RPMI8226 (cell line): Measurements from ENCODE around the gene NELL1.

Experiments used
- DNase-seq: peaks from one replicate; pipeline ENCODE4 v3.0.0-alpha.2; 2015

Gene NELL1

DNA sequence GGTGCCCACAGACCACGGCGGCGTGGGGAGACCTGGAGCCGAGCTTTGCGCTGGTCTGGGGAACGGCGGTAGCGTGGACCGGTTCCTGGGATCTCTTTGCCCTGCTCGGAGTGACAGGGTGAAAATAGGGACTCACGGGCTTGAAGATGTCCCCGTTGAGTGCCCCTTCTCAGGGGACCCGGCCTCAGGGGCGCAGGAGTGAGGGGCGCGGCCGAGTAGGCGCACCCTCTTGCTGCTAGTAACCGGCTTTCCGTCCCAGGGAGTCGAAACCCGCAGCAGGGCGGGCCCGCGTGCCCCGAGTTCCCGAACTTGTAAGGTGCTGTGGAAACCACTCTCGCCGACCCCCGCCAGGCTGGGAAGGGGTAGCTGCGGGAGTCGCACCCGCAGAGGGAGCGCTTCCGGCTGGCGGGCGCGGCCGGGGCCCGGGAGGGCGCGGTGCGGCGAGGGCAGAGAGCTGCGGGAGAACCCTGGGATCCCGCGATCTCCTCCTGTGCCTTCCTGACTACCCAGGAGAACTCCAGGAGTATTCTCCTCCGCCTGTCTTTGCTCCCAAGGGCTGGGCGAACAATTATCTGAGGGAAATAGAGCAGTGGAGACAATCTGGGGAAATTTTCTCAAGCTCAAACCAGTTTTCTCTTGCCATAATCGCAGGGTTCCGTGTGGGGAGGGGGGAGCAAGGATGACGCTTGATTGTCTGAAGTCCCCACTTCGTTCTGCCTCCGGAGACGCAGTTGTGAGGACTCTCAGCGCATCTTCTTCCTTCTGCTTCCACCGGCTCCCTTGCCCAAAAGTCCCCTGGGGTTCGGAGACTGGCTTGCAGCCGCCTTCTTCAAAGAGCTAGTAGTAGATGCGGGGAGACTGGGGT lies 666 bp downstream of the NELL1 start:
- no peak for DNase-seq

DNA sequence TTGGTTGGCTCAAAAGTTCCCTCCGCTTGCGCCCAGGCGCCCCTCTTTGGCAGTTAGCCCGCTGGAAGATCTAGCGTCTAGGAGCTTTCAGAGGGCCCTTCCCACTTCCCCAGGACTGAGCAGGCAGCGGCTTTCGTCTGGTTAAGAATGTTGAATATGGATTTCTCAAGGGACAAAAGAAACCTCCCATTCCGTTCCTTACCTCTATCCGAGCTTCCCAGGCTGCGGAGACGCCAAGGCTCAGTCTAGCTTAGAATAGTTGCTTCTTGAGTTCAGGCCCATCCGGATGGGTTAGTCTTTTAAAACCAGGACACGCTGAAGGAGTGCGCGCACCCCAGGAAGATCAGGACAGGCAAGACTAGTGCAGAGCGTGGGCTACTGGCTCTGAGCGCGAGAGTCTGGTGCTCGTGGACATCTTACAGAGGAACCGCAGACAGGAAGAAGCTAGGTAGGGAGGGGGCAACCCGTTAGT lies 1.6 kb downstream of the NELL1 start:
- DNase-seq: no peak

DNA sequence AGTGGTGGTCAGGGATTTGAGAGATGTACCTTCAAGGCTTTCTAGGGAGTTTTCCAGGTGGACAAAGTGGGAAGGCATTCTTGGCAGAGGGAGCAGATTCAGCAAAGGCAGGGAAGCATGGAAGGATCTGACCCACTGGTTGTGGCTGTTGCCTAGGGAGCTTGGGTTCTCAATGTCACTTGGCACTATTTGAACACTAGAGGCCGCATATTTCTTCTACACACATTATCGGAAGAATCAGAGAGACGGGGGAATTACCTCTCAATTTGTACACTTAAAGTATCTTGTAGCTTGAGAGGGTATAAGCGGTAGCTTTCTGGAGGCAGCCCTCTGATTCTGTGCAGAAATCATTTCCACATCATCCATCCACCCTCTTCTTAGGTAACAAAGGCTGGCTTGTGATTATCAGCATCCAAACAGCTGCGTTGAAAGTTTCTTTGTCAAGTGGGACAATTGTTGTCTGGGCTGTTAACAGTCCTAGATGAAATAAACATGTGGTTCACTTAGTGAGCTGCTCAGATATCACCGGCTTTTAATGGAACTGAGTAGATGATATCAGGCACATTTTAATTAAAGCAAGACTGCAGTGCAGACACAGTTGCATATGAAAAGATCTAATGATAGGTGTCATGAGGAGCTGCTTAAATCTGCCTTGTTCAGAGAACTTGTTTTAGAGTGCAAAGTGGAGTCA lies 2.6 kb downstream of the NELL1 start:
- peak; percentile 21 for DNase-seq

DNA sequence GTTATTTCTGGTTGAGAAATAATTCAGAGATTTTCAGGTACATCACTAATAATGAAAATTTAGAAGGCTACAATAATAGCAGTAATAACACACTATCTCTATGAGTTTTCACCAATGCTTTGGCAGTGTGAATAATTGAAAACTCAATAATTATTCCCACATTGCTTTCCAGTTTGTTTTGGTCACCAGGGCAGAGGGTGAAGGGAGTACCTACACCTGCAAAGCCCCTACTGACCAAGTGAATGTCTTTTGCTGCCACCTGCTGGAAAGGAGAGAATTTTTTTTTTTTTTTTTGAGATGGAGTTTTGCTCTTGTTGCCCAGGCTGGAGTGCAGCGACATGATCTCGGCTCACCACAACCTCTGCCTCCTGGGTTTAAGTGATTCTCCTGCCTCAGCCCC lies 3.2 kb downstream of the NELL1 start:
- DNase-seq: peak; percentile 5

DNA sequence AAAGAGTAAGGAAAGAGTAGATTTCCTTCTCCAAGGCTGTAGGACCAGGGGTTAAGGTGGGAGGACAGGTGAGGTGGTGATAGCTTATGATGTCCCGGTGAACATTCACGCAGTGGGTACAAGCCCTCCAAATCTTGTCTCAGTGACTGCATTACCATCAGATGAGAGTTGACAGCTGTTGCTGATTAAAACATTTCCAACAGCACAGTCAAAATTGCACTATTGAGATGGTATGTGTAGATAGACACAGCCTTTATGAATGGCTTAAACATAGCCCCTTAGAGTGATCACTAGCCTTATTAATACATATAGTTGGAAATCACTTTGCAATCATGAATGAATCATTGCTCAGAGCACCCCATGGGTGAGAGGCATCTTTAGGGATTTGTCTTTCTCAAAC lies 7.3 kb downstream of the NELL1 start:
- DNase-seq: no peak

DNA sequence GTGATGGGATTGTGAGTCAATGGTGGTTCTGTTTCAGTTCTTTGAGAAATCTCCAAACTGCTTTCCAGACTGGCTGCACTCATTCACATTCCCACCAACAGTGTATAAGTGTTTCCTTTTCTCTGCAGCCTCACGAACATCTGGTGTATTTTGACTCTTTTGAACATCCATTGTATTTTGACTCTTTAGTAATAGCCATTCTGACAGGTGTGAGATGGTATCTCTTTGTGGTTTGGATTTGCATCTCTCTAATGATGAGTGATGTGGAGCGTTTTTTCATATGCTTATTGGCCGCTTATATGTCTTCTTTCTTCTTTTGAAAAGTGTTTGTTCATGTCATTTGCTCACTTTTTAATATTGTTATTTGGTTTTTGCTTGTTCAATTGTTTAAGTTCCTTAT lies 19.4 kb downstream of the NELL1 start:
- no peak for DNase-seq

DNA sequence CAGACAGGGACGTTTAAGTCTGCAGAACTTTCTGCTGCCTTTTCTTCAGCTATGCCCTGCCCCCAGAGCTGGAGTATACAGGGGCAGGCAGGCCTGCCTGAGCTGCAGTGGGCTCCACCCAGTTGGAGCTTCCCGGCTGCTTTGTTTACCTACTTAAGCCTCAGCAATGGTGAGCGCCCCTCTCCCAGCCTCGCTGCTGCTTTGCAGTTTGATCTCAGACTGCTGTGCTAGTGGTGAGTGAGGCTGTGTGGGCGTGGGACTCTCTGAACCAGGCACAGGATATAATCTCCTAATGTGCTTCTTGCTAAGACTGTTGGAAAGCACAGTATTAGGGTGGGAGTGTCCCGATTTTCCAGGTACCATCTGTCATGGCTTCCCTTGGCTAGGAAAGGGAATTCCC lies 38.5 kb downstream of the NELL1 start:
- no peak for DNase-seq

DNA sequence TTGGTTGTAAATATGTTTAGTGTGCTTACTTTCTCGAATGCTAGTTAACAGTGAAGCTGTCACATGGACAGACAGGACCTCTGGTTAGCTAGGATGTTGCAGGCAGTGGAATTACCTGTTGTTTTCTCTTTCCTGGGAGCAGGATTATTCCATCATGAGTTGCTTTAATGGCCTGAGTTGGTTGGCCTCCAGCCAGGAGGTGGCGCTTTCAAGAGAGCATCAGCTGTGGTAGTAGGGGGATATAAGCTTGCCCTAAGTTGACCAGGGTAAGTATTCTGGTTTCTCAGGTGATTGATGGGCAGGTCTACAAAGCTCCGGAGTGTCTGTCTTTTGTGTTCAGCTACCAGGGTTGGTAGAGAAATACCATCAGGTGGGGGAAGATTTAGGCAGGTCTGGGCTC lies 43.5 kb downstream of the NELL1 start:
- no peak for DNase-seq

DNA sequence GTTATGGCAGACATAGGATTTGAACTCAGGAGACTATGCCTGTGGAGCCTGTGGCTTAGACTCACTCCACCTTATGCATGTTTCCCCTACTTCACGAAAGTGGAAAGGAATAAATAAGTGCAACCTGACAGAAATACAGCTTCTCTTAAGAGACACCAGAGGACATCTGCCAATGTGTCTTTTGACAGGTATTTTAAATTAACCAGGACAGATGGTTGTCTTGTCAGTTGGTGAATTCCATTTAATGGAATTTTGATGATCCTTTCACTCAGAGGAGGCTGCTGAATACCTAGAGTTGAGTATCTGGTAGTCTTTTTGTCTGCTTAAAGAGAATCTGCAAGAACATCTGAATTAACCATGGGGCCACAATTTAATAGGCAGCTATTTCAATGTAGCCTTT lies 46.1 kb downstream of the NELL1 start:
- DNase-seq: no peak

DNA sequence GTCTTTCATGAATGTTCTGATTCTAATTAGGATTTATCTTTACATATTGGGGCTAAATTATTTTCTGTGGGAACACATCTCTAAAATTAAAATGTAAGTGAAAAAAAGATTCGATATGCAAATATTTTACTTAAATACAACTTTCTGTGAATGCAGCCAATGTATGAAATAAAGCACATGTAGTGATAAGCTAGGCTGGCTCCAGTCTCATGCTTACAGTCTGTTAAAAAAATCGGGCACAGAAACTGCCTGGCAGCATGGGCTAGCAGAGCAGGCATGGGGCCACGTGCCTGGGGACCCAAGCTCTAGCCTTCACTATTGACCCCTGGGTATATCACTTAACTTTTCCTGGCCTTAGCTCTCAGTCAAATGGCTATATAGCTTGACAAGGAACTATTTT lies 46.5 kb downstream of the NELL1 start:
- no peak for DNase-seq

DNA sequence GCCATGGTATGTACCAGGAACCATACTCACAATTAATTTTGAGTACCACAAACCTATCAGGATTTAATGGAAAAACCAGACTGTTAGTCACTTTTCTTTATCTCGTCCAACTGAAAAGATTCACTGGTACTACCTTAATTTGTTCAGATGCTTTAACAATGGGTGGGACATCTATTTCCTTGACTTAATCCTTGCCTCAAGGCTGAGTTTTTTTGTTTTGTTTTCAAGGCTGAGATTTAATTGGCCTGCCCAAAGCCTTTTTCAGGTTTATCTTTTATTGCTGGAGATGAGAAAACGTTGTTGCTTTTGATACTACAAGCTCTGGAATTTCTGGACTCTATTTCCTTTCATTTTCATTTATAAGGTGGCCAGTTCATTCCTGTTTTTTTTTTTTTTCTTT lies 50.4 kb downstream of the NELL1 start:
- DNase-seq: no peak

DNA sequence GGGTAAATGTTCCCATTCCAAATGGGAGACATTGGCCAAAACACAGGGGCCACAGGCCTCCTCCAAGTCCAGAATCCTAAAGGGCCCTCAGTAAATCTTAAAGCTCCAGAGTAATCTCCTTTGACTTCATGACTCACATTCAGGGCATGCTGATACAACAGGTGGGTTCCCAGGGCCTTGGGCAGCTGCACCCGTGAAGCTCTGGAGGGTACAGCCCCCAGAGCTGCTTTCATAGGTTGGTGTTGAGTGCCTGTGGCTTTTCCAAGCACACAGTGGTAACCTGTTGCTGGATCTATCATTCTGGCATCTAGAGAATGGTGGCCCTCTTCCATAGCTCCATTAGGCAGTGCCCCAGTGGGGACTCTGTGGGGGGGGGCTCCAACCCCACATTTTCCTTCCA lies 54.0 kb downstream of the NELL1 start:
- DNase-seq: no peak

DNA sequence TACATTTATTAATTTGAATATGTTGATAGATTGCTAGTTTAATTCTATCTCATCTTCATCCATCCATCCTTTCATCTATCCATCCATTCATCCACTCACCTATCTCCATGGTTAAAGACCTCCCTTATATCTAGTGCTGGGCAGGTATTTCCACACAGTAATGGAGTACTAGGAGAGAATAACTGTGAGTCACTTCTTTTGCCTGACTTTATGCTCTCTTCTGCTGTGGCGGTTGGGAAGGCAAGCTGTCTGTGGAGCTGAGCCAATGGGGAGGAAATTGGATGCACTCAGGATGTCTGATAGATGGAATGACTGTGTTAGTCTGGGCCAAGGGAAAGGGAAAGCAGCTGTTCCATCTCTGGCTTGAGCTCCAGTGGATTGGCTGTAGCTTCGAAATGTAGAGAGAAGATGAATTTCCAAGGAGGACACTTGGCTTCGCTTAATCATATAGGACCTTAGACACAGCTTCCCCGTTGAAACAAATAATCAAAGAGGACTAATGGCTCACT lies 60.3 kb downstream of the NELL1 start:
- no peak for DNase-seq

DNA sequence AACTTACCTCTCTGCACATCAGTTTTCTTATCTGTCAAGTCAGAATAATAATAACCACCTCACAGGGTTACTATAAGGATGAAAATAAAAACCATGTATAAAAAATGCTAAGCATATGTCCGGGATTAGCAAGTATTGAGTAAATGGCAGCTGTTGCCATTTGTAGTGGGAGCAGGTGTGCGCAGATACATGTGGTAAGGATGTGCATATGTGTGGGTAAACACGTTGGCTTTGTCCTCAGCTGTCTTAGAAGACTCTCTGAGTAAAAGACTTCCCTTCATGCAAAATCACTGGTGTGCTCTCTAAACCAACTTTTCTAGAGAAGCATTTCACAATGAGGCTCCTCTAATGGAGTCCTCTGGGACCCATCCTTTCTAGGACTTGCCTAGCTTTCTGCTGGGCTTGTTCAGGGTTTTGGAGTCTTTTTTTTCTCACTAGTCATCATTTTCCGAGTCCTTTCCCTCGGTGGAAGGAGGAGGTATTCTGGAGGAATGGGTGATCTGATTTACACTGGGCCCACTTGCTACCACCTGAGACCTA lies 62.4 kb downstream of the NELL1 start:
- no peak for DNase-seq

DNA sequence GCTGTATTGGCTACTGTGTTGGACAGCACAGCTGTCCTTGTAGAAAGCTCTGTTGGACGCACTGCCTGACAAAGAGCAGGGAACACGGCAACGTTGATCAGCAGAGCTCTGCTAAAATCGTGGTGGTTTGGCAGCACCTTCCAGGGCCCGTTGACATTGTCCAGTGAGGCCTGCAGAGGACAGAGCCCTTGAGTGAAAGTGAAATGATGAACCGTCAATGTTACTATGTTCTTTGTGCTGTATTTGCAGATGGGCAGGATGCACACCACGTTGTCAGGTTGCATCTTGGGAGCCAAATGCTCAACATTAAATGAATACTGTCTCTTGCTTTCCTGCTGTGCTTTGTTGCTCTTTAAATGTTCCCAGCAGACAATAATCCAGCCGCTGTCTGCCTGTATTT lies 69.7 kb downstream of the NELL1 start:
- no peak for DNase-seq

DNA sequence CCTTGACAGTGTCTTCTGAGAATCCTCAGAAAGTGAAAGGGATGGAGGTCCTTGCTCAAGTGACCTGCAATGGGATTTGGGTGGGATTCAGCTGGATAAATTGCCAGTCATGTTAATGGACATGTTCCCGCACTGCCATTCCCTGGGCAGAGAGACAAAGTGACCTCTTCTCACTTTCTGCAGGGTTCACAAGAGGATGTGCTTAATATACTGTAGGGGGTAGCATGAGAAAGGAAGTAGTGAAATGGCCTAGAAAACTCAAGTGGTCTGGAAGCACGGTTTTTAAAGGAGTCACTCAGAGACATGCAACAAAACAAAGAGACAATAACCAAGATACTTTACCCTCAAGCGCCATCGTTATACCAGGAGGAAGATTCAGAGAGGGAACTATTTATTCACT lies 70.2 kb downstream of the NELL1 start:
- DNase-seq: no peak

DNA sequence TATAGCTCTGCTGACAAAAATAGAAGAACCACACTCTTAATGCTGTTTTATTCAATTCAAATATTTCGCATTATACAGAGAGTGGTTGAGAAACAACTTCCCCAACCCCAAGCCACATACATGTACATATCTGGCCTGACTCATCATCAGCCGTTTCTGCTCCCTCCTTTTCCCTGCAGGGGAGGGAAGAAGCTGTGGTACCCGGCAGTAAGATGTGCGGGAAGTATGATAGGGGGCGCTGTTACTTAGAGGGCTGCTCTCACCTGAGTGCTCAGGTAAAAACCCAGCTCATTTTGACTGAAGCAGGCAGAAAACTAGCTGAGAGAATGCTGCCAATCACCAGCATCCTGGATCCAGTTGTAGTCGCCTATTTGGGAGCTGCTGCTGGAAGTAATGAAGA lies 85.5 kb downstream of the NELL1 start:
- DNase-seq: peak; percentile 27

DNA sequence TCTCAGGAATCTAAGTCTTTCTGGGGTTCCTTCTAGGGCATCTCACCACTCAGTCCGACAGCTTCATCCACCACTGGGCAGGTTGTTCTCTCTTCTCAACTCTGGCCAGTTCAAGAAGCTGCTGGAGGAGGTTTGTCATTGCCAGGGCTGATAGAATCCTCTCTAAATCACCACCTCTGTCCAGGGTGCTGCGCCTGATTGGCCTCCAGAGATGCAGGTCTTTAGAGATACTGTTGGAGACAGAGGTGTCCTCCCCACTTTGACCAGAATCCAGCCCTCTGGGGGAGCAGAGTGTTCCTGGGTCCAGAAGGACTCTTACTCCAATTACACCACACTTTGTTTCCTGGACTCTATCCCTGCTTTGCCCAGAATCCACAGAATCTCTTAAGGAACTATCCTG lies 90.2 kb downstream of the NELL1 start:
- no peak for DNase-seq

DNA sequence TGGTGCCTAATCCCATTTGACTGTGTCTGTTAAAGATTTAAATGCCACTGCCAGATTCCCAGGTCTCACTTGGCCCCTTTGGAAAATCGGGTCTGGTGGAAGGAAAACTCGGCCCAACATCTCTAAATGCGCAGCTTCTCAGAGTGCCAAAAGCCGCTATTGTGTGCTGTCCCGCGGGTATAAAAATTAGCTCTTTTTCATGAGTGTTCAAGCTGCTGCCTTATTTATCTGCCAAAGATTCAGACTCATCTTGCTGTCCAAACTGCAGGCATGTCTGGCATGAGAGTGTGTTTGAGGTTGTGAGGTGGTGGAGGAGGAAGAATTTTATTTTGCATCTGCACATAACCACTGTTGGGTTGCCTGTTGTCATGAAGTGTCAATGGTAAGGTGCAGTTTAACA lies 91.4 kb downstream of the NELL1 start:
- DNase-seq: no peak

DNA sequence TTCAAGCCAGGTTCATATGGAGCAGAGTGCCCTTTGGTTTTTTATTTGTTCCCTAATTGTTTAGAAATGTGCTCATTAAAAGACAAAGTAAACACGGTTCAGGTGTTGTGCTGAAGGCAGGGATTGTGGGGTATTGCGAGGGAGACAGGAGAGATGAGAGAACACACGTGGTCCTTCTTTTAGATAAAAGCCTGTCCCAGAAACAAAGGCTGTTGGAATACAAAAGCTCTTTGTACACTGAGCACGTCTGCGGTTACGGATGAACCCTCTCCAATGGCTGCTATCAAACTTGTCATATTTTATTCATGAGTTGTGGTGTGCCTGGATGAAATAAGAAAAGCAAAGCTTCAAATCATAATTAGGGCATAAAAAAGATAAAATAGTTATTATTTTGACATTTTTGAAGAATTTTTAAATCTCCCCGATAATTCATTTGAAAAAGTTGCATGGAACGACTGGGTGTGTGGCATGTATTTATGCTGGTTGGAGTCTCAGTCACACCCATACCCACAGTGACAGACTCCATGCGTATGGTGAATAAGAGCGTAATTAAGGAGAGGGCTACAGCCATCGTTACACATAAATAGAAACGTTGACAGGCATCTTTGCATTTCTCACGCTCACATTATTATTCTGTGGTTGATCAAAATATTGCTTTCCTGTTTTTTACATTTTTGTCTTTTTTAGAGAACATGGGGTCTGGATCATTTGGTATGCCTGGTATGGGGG lies 92.9 kb downstream of the NELL1 start:
- DNase-seq: no peak

DNA sequence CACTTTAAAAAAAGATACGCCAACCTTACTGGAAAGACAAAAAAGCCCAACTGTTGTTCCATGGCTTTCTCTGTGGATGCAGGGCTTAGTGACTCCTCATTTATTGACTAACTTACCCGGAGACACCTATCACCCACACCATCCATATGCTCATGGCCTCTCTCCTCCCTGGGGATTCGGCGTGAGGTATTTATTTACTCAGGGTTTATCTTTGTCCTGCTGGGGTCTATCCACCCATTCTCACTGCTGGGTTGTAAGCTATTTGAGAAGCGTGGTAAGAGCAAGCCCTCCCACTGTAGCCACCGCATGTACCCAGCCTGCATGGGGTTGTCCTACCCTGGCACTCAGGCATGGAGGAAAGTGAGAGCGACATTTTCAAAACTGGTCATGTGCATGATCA lies 93.6 kb downstream of the NELL1 start:
- DNase-seq: no peak

DNA sequence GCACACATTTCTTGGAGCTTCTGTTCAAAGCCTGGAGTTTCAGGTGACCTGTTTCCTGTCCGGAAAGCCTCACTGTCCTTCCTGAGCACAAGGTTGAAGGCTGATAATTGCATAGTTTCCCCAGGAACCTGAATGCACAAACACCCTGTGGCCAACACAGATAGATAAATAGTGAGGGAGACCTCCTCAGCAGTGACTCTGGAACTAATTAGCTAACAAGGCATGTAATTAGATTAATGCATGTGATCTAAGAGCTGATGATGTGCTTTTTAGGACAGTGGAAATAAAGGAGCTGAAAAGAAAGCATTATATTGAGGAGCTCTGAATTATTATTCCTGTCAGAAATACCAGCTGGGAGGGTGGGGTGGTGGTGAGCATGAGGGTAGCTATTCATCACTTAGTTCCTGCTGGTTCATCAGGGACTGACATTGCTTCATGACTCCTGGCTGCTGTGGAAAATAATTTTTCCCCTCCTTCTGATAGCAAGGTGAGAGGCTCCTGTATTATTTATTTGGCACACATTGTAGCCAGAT lies 101.1 kb downstream of the NELL1 start:
- no peak for DNase-seq

DNA sequence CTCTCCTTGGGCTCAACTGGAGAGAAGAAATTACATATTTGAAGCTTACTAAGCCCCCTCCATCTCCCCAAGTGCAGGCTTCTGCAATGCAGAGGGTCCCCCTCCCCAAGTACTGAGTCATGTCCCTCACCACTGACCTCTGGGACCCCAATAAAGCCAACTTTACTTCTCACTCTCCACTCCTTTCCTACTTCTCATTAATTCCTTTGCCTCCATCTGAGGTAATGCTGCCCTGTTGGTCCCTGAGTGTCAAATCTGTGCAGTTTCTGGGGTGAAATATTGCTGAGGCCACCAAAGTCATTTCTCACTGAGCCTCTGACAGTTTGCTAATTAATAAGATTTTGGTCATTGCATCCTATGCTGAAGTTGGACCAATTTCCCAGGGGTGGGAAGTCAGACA lies 101.6 kb downstream of the NELL1 start:
- no peak for DNase-seq
